ENCODE measurements around the gene CYFIP1.

The CYFIP1 gene

GRCh38 chr15:22968366-22968765, 11.8 kb downstream of the CYFIP1 start:
- H3K27ac ChIP-seq, result peak overlapping the region; percentile 54 to 66
- TF ChIP-seq CTCF (IDR thresholded peaks at IDR 0.05), result no peak
- no peak for DNase-seq (ENCODE audit: low spot score)
- no peak overlapping the region for H3K4me3 ChIP-seq

- Histone ChIP-seq H3K27ac (peak overlapping the region; percentile 35 to 54), H3K4me3 (no peak overlapping the region)
- TF ChIP-seq CTCF (IDR thresholded peaks at IDR 0.05), result no peak
- DNase-seq (ENCODE audit: low spot score), result no peak
Measured at GRCh38 chr15:22967084-22967770, 12.9 kb downstream of the CYFIP1 start.

- no peak overlapping the region for H3K4me3 ChIP-seq
- H3K27ac ChIP-seq, result no peak overlapping the region
- no peak for TF ChIP-seq CTCF (IDR thresholded peaks at IDR 0.05)
- no peak for DNase-seq (ENCODE audit: low spot score)
Measured at GRCh38 chr15:22966321-22967083, 13.7 kb downstream of the CYFIP1 start.

- no peak for DNase-seq (ENCODE audit: low spot score)
- peak overlapping the region; percentile 47 for H3K4me3 ChIP-seq
- H3K27ac ChIP-seq, result peak overlapping the region; percentile 8 to 85
- TF ChIP-seq CTCF (IDR thresholded peaks at IDR 0.05), result no peak
Measured at GRCh38 chr15:22963641-22964040, 16.5 kb downstream of the CYFIP1 start.

- no peak for TF ChIP-seq CTCF (IDR thresholded peaks at IDR 0.05)
- Histone ChIP-seq H3K4me3 (no peak overlapping the region), H3K27ac (peak overlapping the region; percentile 61 to 85)
- DNase-seq (ENCODE audit: low spot score), result no peak
Measured at GRCh38 chr15:22962611-22963010, 17.6 kb downstream of the CYFIP1 start.

- DNase-seq (ENCODE audit: low spot score), result no peak
- TF ChIP-seq CTCF (IDR thresholded peaks at IDR 0.05), result no peak
- H3K4me3 ChIP-seq, result peak overlapping the region; percentile 7
- H3K27ac ChIP-seq, result peak overlapping the region; percentile 61 to 73
Measured at GRCh38 chr15:22961762-22962161, 18.4 kb downstream of the CYFIP1 start.

- Histone ChIP-seq H3K4me3 (no peak overlapping the region), H3K27ac (peak overlapping the region; percentile 61 to 67)
- no peak for DNase-seq (ENCODE audit: low spot score)
- no peak for TF ChIP-seq CTCF (IDR thresholded peaks at IDR 0.05)
Measured at GRCh38 chr15:22960556-22960955, 19.6 kb downstream of the CYFIP1 start.

Data from coronary artery (tissue), 2 donors.